ENCODE results near the gene MROH7.

- no peak for TF ChIP-seq CTCF (IDR thresholded peaks at IDR 0.05)
- no peak for TF ChIP-seq EP300 (IDR thresholded peaks at IDR 0.05)
- TF ChIP-seq POLR2A (IDR thresholded peaks at IDR 0.05) = no peak
Observed at GRCh38 chr1:54699936-54700525, 58.4 kb downstream of the MROH7 start.
